Measurements from ENCODE around the gene RAB7A. TPM values are rescaled to one million over a fixed set of nuclear protein-coding genes. Genes with fewer than 3 reads are reported as not detected.
"Not testable (repeated sequence)": the region's sequence is repeated elsewhere in the genome, so short reads cannot be mapped to it uniquely, and the experiment has no call there.

The RAB7A gene
- total RNA-seq, 1 donor from 2014 or later, result 298 TPM

DNA sequence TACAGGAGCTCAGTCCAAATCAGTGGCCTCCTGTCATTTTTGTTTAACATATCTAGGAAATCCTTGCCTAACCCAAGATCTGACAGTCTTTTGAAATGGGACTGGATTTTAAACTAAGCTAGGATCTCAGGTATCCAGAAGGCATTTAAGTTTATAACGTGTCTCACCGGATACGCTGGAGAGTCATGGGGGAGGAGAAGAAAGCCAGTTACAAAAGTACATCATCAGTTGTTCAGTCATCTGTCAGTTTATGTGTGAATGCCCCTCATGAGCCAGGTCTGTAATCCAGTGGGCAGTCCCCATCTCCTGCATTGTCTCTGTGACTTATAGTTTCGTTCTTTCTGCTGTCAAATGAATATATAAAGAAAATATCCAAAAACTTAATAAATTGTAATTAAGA, 44.4 kb downstream of the RAB7A start:
- TF ChIP-seq CTCF (IDR thresholded peaks at IDR 0.05; ENCODE audit: partially characterized antibody, unreplicated experiment), result no peak
- peak overlapping the region; percentile 31 for H3K27ac Mint-ChIP-seq (ENCODE audit: unreplicated experiment)
- peaks cover 7% of the 10 kb centered on the region for H3K27me3 Mint-ChIP-seq (ENCODE audit: unreplicated experiment)

DNA sequence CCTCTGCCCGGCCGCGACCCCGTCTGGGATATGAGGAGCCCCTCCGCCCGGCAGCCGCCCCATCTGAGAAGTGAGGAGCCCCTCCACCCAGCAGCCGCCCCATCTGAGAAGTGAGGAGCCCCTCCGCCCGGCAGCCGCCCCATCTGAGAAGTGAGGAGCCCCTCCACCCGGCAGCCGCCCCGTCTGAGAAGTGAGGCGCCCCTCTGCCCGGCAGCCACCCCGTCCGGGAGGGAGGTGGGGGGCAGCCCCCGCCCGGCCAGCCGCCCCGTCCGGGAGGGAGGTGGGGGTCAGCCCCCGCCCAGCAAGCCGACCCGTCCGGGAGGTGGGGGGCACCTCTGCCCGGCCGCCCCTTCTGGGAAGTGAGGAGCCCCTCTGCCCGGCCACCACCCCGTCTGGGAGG, 47.2 kb downstream of the RAB7A start:
- not testable (repeated sequence) for H3K27me3 Mint-ChIP-seq (ENCODE audit: unreplicated experiment); H3K4me3 Mint-ChIP-seq (ENCODE audit: unreplicated experiment); DNase-seq
- Mint-ChIP-seq H3K36me3 (ENCODE audit: unreplicated experiment) (peaks cover 12% of the 10 kb centered on the region), H3K27ac (ENCODE audit: unreplicated experiment) (peak overlapping the region; percentile 97), H3K4me1 (ENCODE audit: low read depth, unreplicated experiment) (peaks cover 27% of the 10 kb centered on the region), H3K9me3 (ENCODE audit: unreplicated experiment) (peaks cover 16% of the 10 kb centered on the region)

More for the DNA sequence above, 44.4 kb downstream of the RAB7A start:
- H3K36me3 Mint-ChIP-seq (ENCODE audit: unreplicated experiment), result peaks cover 12% of the 10 kb centered on the region
- peaks cover 37% of the 10 kb centered on the region for H3K4me1 Mint-ChIP-seq (ENCODE audit: low read depth, unreplicated experiment)
- DNase-seq, result no peak
- H3K9me3 Mint-ChIP-seq (ENCODE audit: unreplicated experiment), result peaks cover 15% of the 10 kb centered on the region
- peak overlapping the region; percentile 16 for H3K4me3 Mint-ChIP-seq (ENCODE audit: unreplicated experiment)

- peaks cover 12% of the 10 kb centered on the region for H3K36me3 Mint-ChIP-seq (ENCODE audit: unreplicated experiment)
- not testable (repeated sequence) for DNase-seq; H3K27me3 Mint-ChIP-seq (ENCODE audit: unreplicated experiment)
- H3K9me3 Mint-ChIP-seq (ENCODE audit: unreplicated experiment), result peaks cover 16% of the 10 kb centered on the region
- peak overlapping the region; percentile 97 for H3K27ac Mint-ChIP-seq (ENCODE audit: unreplicated experiment)
- peaks cover 26% of the 10 kb centered on the region for H3K4me1 Mint-ChIP-seq (ENCODE audit: low read depth, unreplicated experiment)
- peak overlapping the region; percentile 46 for H3K4me3 Mint-ChIP-seq (ENCODE audit: unreplicated experiment)
These were observed 47.6 kb downstream of the RAB7A start for GRCh38 chr3:128773592-128773991.

DNA sequence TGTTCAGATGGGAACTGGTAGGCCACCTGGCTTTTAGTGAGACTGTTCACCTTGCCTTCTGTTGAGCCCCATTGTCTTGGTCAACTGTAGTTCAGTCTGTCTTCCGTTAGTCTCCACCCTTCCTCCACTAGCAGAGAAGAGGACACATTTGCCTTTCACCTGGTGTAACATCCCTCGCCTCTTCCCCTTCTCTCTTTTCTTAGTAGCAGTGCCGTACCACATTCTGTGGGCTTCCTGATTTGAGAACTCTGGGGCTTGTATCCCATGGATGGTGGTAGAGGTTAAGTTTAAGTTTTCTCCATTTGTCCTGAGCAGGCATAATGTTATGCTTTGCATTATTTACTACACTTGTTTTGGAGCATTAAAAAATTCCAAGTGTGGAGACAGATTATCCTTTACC, 49.3 kb downstream of the RAB7A start:
- TF ChIP-seq CTCF (IDR thresholded peaks at IDR 0.05; ENCODE audit: partially characterized antibody, unreplicated experiment), result no peak
- H3K36me3 Mint-ChIP-seq (ENCODE audit: unreplicated experiment), result peaks cover 12% of the 10 kb centered on the region
- peaks cover 25% of the 10 kb centered on the region for H3K4me1 Mint-ChIP-seq (ENCODE audit: low read depth, unreplicated experiment)
- peaks cover 14% of the 10 kb centered on the region for H3K9me3 Mint-ChIP-seq (ENCODE audit: unreplicated experiment)
- peak overlapping the region; percentile 46 for H3K4me3 Mint-ChIP-seq (ENCODE audit: unreplicated experiment)
- H3K27me3 Mint-ChIP-seq (ENCODE audit: unreplicated experiment), result peaks cover 9% of the 10 kb centered on the region
- DNase-seq, result no peak
- H3K27ac Mint-ChIP-seq (ENCODE audit: unreplicated experiment), result peak overlapping the region; percentile 82

GRCh38 chr3:128775906-128776542, 50.0 kb downstream of the RAB7A start:
- Mint-ChIP-seq H3K4me3 (ENCODE audit: unreplicated experiment) (peak overlapping the region; percentile 19), H3K27ac (ENCODE audit: unreplicated experiment) (peak overlapping the region; percentile 80), H3K27me3 (ENCODE audit: unreplicated experiment) (peaks cover 9% of the 10 kb centered on the region), H3K4me1 (ENCODE audit: low read depth, unreplicated experiment) (peaks cover 30% of the 10 kb centered on the region), H3K9me3 (ENCODE audit: unreplicated experiment) (peaks cover 14% of the 10 kb centered on the region), H3K36me3 (ENCODE audit: unreplicated experiment) (peaks cover 15% of the 10 kb centered on the region)
- TF ChIP-seq CTCF (IDR thresholded peaks at IDR 0.05; ENCODE audit: partially characterized antibody, unreplicated experiment), result no peak
- no peak for DNase-seq

DNA sequence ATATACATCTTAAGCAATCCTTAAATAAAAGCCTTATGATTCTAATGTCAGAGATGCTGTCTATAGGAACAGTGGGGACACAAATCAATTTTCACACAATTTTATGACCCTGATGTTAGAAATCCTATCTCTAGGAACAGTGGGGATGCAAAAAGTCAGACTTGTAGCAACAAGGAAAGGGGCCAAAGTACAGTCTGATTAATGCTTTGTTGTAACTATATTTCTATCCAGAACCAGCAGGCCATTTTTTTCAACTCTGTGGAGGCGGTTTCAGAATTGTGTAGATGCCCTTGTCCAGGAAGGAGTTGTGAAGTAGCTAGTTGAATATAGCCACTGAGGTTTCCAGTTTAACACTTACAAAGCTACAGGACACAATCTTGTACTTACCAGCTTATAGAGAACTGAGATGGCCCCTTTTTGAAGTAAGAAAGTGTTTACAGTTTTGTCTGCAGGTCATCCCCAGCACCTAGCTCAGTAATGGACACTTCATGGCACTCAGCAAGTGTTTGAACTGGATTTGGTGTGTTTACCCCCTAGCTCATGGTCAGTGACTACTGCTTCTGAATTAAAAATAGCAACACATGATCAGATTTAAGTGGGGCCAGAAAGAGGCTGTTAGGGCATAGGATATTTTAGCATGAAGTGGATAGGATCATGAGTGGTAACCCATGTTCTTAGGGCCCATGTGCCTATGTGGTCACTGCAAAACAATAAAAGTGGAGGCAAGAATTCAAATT, 54.3 kb downstream of the RAB7A start:
- Mint-ChIP-seq H3K9me3 (ENCODE audit: unreplicated experiment) (peaks cover 6% of the 10 kb centered on the region), H3K27me3 (ENCODE audit: unreplicated experiment) (peaks cover 9% of the 10 kb centered on the region), H3K27ac (ENCODE audit: unreplicated experiment) (no peak overlapping the region), H3K4me1 (ENCODE audit: low read depth, unreplicated experiment) (peaks cover 48% of the 10 kb centered on the region), H3K4me3 (ENCODE audit: unreplicated experiment) (no peak overlapping the region), H3K36me3 (ENCODE audit: unreplicated experiment) (peaks cover 5% of the 10 kb centered on the region)
- no peak for TF ChIP-seq CTCF (IDR thresholded peaks at IDR 0.05; ENCODE audit: partially characterized antibody, unreplicated experiment)
- no peak for DNase-seq

Data from glutamatergic neuron (in vitro differentiated cells).